HCT116 (cell line): ENCODE results near the gene TRAK1. TPM values are rescaled to one million over a fixed set of nuclear protein-coding genes. Genes with fewer than 3 reads are reported as not detected.

Source experiments
- ATAC-seq: fragments of 200-7000 bp; cut with Tn5 transposase; 2 replicates; pipeline ENCODE4 v1.9.1; 2020; ENCODE audit warnings: mild to moderate bottlenecking, moderate library complexity
- BruUV-seq: library from RNA; stranded (reverse); fragments of 400-500 nt; replicated peaks from 2 replicates; lab custom pipeline; 2021; lab: Mats Ljungman, UMichigan
- CTCF ChIA-PET: fragments of 300-600 bp; sonication (Branson Sonifier 250); formaldehyde crosslinking; loops from one replicate; lab custom pipeline; 2021; ENCODE audit warnings: antibody characterized with exemption; lab: Charles Lee
- POLR2A ChIA-PET: fragments of 300-600, 350-600 bp; sonication (Branson Sonifier 250); formaldehyde crosslinking; loops from one replicate; lab custom pipeline; 2021; ENCODE audit warnings: antibody characterized with exemption; lab: Charles Lee
- RAD21 ChIA-PET, 2 experiments: fragments of 300-600 bp; sonication (Branson Sonifier 250); formaldehyde crosslinking; loops; one replicate each; lab custom pipeline; 2023; ENCODE audit warnings: low total read pairs in 2 of 2; ENCODE audit not compliant: uncharacterized antibody in 2 of 2, unreplicated experiment in 2 of 2, low non-redundant PET in 1 of 2; lab: Charles Lee
- DNase-seq: peaks from one replicate; pipeline ENCODE4 v3.0.0-alpha.2; 2010; ENCODE audit warnings: low read depth, low spot score
- H2AFZ ChIP-seq: fragments of 200-600 bp; shearing (Covaris generic), sonication (generic); 2 replicates; pipeline ENCODE4 v1.6.1; 2017; ENCODE audit warnings: low read depth, mixed run types, mixed read lengths, antibody characterized with exemption, low read length; ENCODE audit not compliant: poor library complexity, severe bottlenecking
- H3K27ac ChIP-seq: 2 replicates; pipeline ENCODE4 v1.5.1; 2012; ENCODE audit warnings: low read depth, low read length
- H3K27me3 ChIP-seq: fragments of 200-600 bp; sonication (generic); 2 replicates; pipeline ENCODE4 v1.6.1; 2016; ENCODE audit warnings: mixed run types, low read length, mixed read lengths; ENCODE audit not compliant: insufficient read depth
- H3K36me3 ChIP-seq, 2 experiments: fragments of 200-500 bp in 1 of 2; fragments of 200-600 bp in 1 of 2; sonication (Bioruptor generic) in 1 of 2; sonication (generic) in 1 of 2; 2 replicates each; pipeline versions ENCODE4 v1.5.1 to v1.6.1; 2014 to 2016; ENCODE audit warnings: low read length in 2 of 2, inconsistent platforms in 1 of 2, mixed read lengths in 1 of 2, mixed run types in 1 of 2; ENCODE audit not compliant: insufficient read depth in 2 of 2, control insufficient read depth in 1 of 2
- H3K4me1 ChIP-seq, 2 experiments: fragments of 200-600 bp in 1 of 2; sonication (generic) in 1 of 2; 2 replicates each; pipeline versions ENCODE4 v1.5.1 to v1.6.1; 2012 to 2017; ENCODE audit warnings: low read length in 2 of 2, inconsistent platforms in 1 of 2, mild to moderate bottlenecking in 1 of 2, mixed read lengths in 1 of 2, mixed run types in 1 of 2, moderate library complexity in 1 of 2; ENCODE audit not compliant: insufficient read depth in 2 of 2, control insufficient read depth in 1 of 2
- H3K4me2 ChIP-seq: fragments of 200-600 bp; sonication (generic); 2 replicates; pipeline ENCODE4 v1.6.1; 2017; ENCODE audit warnings: mixed run types, low read length, mixed read lengths
- H3K4me3 ChIP-seq, 2 experiments: fragments of 200-600 bp in 1 of 2; sonication (generic) in 1 of 2; replicated peaks in 1 of 2; 2 replicates each; pipeline ENCODE4 v1.5.1; 2011 to 2016; ENCODE audit warnings: low read length in 2 of 2, control low read depth in 1 of 2, low read depth in 1 of 2, mild to moderate bottlenecking in 1 of 2, mixed read lengths in 1 of 2, mixed run types in 1 of 2
- H3K79me2 ChIP-seq: fragments of 200-600 bp; sonication (generic); 2 replicates; pipeline ENCODE4 v1.6.1; 2017; ENCODE audit warnings: mild to moderate bottlenecking, mixed run types, low read length, moderate library complexity, mixed read lengths; ENCODE audit not compliant: insufficient read depth
- H3K9ac ChIP-seq: fragments of 200-600 bp; sonication (generic); 2 replicates; pipeline ENCODE4 v1.6.1; 2016; ENCODE audit warnings: low read length, mixed read lengths
- H3K9me2 ChIP-seq: fragments of 200-600 bp; sonication (generic), shearing (Covaris generic); 2 replicates; pipeline ENCODE4 v1.6.1; 2017; ENCODE audit warnings: mixed run types, mild to moderate bottlenecking, moderate library complexity; ENCODE audit not compliant: insufficient read depth
- H3K9me3 ChIP-seq, 2 experiments: fragments of 200-500 bp in 1 of 2; fragments of 200-600 bp in 1 of 2; sonication (Bioruptor generic) in 1 of 2; sonication (generic) in 1 of 2; 2 replicates each; pipeline ENCODE4 v1.6.1; 2014 to 2017; ENCODE audit warnings: low read length in 2 of 2, mixed read lengths in 2 of 2, inconsistent platforms in 1 of 2, low read depth in 1 of 2, mild to moderate bottlenecking in 1 of 2, mixed run types in 1 of 2, moderate library complexity in 1 of 2; ENCODE audit not compliant: control insufficient read depth in 1 of 2, insufficient read depth in 1 of 2
- H4K20me1 ChIP-seq: fragments of 200-600 bp; sonication (generic), shearing (Covaris generic); 2 replicates; pipeline ENCODE4 v1.6.1; 2017; ENCODE audit warnings: mixed run types, mild to moderate bottlenecking, moderate library complexity; ENCODE audit not compliant: insufficient read depth
- CBX3 ChIP-seq: IDR thresholded peaks from 2 replicates; pipeline ENCODE4 v1.6.1; 2012; ENCODE audit warnings: low read depth
- CEBPB ChIP-seq: IDR thresholded peaks from 2 replicates; pipeline ENCODE4 v1.6.1; 2012; ENCODE audit warnings: low read depth
- EGR1 ChIP-seq: IDR thresholded peaks from 2 replicates; pipeline ENCODE4 v1.6.1; 2012; ENCODE audit warnings: low read depth
- ELF1 ChIP-seq: IDR thresholded peaks from 2 replicates; pipeline ENCODE4 v1.6.1; 2012; ENCODE audit warnings: low read depth, borderline replicate concordance
- EZH2 ChIP-seq: fragments of 200-600 bp; sonication (generic); IDR thresholded peaks from 2 replicates; pipeline ENCODE4 v1.6.1; 2017; ENCODE audit warnings: antibody characterized with exemption, mixed run types
- EZH2phosphoT487 ChIP-seq: fragments of 200-600 bp; IDR thresholded peaks from 2 replicates; pipeline ENCODE4 v1.6.1; 2018; ENCODE audit warnings: antibody characterized with exemption, borderline replicate concordance
- FOSL1 ChIP-seq: IDR thresholded peaks from 2 replicates; pipeline ENCODE4 v1.6.1; 2012; ENCODE audit warnings: low read depth
- JUND ChIP-seq: IDR thresholded peaks from 2 replicates; pipeline ENCODE4 v1.6.1; 2012
- POLR2A ChIP-seq: IDR thresholded peaks from 2 replicates; pipeline ENCODE4 v1.7.0; 2011; ENCODE audit warnings: borderline replicate concordance; ENCODE audit not compliant: insufficient read depth, insufficient read length; ENCODE audit errors: extremely low read depth
- POLR2AphosphoS5 ChIP-seq: IDR thresholded peaks from 2 replicates; pipeline ENCODE4 v1.6.1; 2011; ENCODE audit warnings: mild to moderate bottlenecking, low read depth, low read length, moderate library complexity
- SIN3A ChIP-seq: IDR thresholded peaks from 2 replicates; pipeline ENCODE4 v1.6.1; 2012; ENCODE audit warnings: low read depth
- SRF ChIP-seq: IDR thresholded peaks from 2 replicates; pipeline ENCODE4 v1.6.1; 2012; ENCODE audit warnings: low read depth
- TCF7L2 ChIP-seq: IDR thresholded peaks from 2 replicates; pipeline ENCODE4 v1.7.0; 2011; ENCODE audit warnings: borderline replicate concordance, inconsistent platforms; ENCODE audit not compliant: insufficient read depth, insufficient read length; ENCODE audit errors: extremely low read depth
- ZFX ChIP-seq: fragments of 450-650 bp; IDR thresholded peaks from 2 replicates; pipeline ENCODE4 v1.6.1; 2017
- ZNF274 ChIP-seq: fragments of 200-500 bp; sonication (Bioruptor generic); IDR thresholded peaks from 2 replicates; pipeline ENCODE4 v1.6.1; 2014; ENCODE audit warnings: mild to moderate bottlenecking, low read depth, low read length, inconsistent platforms
- intact Hi-C: fragments of 100-400 bp; cut with micrococcal nuclease; formaldehyde crosslinking; loops from 2 replicates; pipeline ENCODE4 v1.10.0; 2022
- total RNA-seq: library from RNA; stranded (reverse); gene quantifications from one replicate; pipeline ENCODE4 v1.2.1, GENCODE V29; 2021; ENCODE audit not compliant: unreplicated experiment
- TF ChIP-seq, protein P1 (sequence below), 3 experiments: fragments of 200-600 bp in 1 of 3; sonication (generic) in 1 of 3; IDR thresholded peaks in 2 of 3; conservative IDR thresholded peaks in 1 of 3; 2 replicates each; pipeline ENCODE4 v1.5.1; 2012 to 2017; ENCODE audit warnings: low read depth in 2 of 3, low read length in 2 of 3, antibody characterized with exemption in 1 of 3, borderline replicate concordance in 1 of 3, control low read depth in 1 of 3, mild to moderate bottlenecking in 1 of 3, mixed read lengths in 1 of 3, mixed run types in 1 of 3, moderate library complexity in 1 of 3; ENCODE audit not compliant: insufficient read depth in 1 of 3
- TF ChIP-seq, protein P2 (sequence below): IDR thresholded peaks from 2 replicates; pipeline ENCODE4 v1.6.1; 2012
- TF ChIP-seq, protein P3 (sequence below): IDR thresholded peaks from 2 replicates; pipeline ENCODE4 v1.6.1; 2012
- TF ChIP-seq, protein P4 (sequence below): IDR thresholded peaks from 2 replicates; pipeline ENCODE4 v1.6.1; 2012; ENCODE audit warnings: low read depth

Gene TRAK1
- total RNA-seq, 1 experiment from 2014 or later, result 25.9 TPM

DNA sequence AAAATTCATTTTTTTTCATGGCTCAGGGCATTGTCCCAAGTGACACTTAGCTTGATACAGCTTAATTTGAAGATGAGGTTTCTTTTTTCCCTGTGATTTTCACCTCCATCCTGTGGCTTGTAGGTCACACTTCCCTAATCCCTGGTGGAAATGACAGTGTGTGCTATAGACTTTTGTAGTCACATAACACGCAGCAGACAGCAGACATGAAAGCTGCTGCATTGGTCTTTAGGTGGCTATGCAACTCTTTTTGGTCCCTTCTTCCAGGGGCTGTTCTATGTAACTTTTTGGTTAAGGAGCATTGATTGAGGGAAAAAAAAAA is 38.8 kb downstream of the TRAK1 start:
- ATAC-seq (no peak), DNase-seq (no peak)
- Histone ChIP-seq H3K9me3 (no peaks in the 10 kb centered on the region), H3K4me1 (peaks cover 20 to 24% of the 10 kb centered on the region in 2 experiments), H3K27me3 (no peaks in the 10 kb centered on the region), H3K27ac (no peak overlapping the region; the same call in 1 of the 2 replicates), H3K4me3 (no peak overlapping the region), H3K9me2 (no peaks in the 10 kb centered on the region), H3K36me3 (no peaks in the 10 kb centered on the region), H3K9ac (no peak overlapping the region), H2AFZ (no peak overlapping the region), H4K20me1 (no peaks in the 10 kb centered on the region), H3K79me2 (no peaks in the 10 kb centered on the region; the same call in 1 of the 2 replicates), H3K4me2 (0 out of 2 replicates have a peak overlapping the region, but pooled peaks have one; percentile 5)
- no TSS peak for BruUV-seq
- intact Hi-C loops, result no loop called here
- CTCF ChIA-PET, result interaction anchor here (0.6 to 2.9 kb wide), 3 partner anchors 12 to 61 kb away, joined by 4 to 11 read pairs (median 8); no protein-coding TSS in a partner anchor
- POLR2A ChIA-PET, result no interaction called here
- TF ChIP-seq ZFX (no peak), ZNF274 (no peak), POLR2A (no peak), ELF1 (no peak), FOSL1 (no peak), EGR1 (no peak), CBX3 (no peak), SIN3A (no peak), CEBPB (no peak), POLR2AphosphoS5 (no peak), EZH2 (no peak), TCF7L2 (no peak), JUND (no peak), EZH2phosphoT487 (no peak), SRF (no peak)
- TF ChIP-seq, protein P1, sequence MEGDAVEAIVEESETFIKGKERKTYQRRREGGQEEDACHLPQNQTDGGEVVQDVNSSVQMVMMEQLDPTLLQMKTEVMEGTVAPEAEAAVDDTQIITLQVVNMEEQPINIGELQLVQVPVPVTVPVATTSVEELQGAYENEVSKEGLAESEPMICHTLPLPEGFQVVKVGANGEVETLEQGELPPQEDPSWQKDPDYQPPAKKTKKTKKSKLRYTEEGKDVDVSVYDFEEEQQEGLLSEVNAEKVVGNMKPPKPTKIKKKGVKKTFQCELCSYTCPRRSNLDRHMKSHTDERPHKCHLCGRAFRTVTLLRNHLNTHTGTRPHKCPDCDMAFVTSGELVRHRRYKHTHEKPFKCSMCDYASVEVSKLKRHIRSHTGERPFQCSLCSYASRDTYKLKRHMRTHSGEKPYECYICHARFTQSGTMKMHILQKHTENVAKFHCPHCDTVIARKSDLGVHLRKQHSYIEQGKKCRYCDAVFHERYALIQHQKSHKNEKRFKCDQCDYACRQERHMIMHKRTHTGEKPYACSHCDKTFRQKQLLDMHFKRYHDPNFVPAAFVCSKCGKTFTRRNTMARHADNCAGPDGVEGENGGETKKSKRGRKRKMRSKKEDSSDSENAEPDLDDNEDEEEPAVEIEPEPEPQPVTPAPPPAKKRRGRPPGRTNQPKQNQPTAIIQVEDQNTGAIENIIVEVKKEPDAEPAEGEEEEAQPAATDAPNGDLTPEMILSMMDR (IDR thresholded peaks at IDR 0.05 in 2 of 3, conservative IDR thresholded peaks at IDR 0.05 in 1 of 3; ENCODE audit: borderline replicate concordance in 1 of 3, insufficient read depth in 1 of 3, low read depth in 2 of 3, low read length in 2 of 3), result no peak
- TF ChIP-seq, protein P2, sequence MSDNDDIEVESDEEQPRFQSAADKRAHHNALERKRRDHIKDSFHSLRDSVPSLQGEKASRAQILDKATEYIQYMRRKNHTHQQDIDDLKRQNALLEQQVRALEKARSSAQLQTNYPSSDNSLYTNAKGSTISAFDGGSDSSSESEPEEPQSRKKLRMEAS, result no peak
- TF ChIP-seq, protein P3, sequence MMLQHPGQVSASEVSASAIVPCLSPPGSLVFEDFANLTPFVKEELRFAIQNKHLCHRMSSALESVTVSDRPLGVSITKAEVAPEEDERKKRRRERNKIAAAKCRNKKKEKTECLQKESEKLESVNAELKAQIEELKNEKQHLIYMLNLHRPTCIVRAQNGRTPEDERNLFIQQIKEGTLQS, result no peak
- TF ChIP-seq, protein P4, sequence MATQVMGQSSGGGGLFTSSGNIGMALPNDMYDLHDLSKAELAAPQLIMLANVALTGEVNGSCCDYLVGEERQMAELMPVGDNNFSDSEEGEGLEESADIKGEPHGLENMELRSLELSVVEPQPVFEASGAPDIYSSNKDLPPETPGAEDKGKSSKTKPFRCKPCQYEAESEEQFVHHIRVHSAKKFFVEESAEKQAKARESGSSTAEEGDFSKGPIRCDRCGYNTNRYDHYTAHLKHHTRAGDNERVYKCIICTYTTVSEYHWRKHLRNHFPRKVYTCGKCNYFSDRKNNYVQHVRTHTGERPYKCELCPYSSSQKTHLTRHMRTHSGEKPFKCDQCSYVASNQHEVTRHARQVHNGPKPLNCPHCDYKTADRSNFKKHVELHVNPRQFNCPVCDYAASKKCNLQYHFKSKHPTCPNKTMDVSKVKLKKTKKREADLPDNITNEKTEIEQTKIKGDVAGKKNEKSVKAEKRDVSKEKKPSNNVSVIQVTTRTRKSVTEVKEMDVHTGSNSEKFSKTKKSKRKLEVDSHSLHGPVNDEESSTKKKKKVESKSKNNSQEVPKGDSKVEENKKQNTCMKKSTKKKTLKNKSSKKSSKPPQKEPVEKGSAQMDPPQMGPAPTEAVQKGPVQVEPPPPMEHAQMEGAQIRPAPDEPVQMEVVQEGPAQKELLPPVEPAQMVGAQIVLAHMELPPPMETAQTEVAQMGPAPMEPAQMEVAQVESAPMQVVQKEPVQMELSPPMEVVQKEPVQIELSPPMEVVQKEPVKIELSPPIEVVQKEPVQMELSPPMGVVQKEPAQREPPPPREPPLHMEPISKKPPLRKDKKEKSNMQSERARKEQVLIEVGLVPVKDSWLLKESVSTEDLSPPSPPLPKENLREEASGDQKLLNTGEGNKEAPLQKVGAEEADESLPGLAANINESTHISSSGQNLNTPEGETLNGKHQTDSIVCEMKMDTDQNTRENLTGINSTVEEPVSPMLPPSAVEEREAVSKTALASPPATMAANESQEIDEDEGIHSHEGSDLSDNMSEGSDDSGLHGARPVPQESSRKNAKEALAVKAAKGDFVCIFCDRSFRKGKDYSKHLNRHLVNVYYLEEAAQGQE, result no peak
- RAD21 ChIA-PET, result no interaction called here
